Right lobe of liver (tissue), 6 donors: ENCODE data around the gene CPLX1. TPM values are rescaled to one million over a fixed set of nuclear protein-coding genes. Genes with fewer than 3 reads are reported as not detected.

Experiments used
- ATAC-seq, 4 donors: fragments of 200-7000 bp; cut with Tn5 transposase; one replicate each; pipeline ENCODE4 v1.9.1; 2020; ENCODE audit warnings: mild to moderate bottlenecking in 4 of 4, moderate library complexity in 4 of 4
- DNase-seq, 3 donors: peaks; one replicate each; pipeline ENCODE4 v3.0.0-alpha.2; 2020
- H3K27ac ChIP-seq, 3 donors: fragments of 200-600 bp; one replicate each; pipeline ENCODE4 v1.8.0; 2022
- H3K27me3 ChIP-seq, 2 donors: fragments of 200-600 bp; one replicate each; pipeline ENCODE4 v1.8.0; 2022
- H3K36me3 ChIP-seq, 4 donors: fragments of 200-600 bp; sonication (generic) in 1 of 4; one replicate each; pipeline versions ENCODE4 v1.5.1 to v1.8.0; 2017 to 2022; ENCODE audit warnings: control low read depth in 1 of 4
- H3K4me1 ChIP-seq, 4 donors: fragments of 200-600 bp; sonication (generic) in 1 of 4; one replicate each; pipeline versions ENCODE4 v1.5.1 to v1.8.0; 2017 to 2022; ENCODE audit warnings: control low read depth in 1 of 4
- H3K4me3 ChIP-seq, 3 donors: fragments of 200-600 bp; one replicate each; pipeline ENCODE4 v1.8.0; 2022
- H3K9me3 ChIP-seq, 4 donors: fragments of 200-600 bp; sonication (generic) in 1 of 4; one replicate each; pipeline versions ENCODE4 v1.5.1 to v1.8.0; 2017 to 2022; ENCODE audit warnings: control low read depth in 1 of 4
- POLR2A ChIP-seq: fragments of 450-650 bp; IDR thresholded peaks from one replicate; pipeline ENCODE4 v1.6.1; 2017; ENCODE audit warnings: antibody characterized with exemption, mild to moderate bottlenecking
- WGBS: methylation state at CpG from one replicate; pipeline ENCODE4 v1.1.6; 2018; ENCODE audit warnings: low coverage, low lambda C conversion rate; ENCODE audit not compliant: insufficient coverage; ENCODE audit errors: missing lambda C conversion rate; 5-methylcytosine and 5-hydroxymethylcytosine counted together
- intact Hi-C, 2 donors: fragments of 100-400 bp; cut with DNase I; formaldehyde crosslinking; loops; one replicate each; pipeline versions ENCODE4 v1.11.2 to v1.14.1; 2022
- total RNA-seq, 6 experiments: library from RNA; depleted of rRNA in 2 of 6; stranded (reverse); fragments of >200 nt in 2 of 6; fragmentation: NEBNext Ultra II Directional in 3 of 6; extraction: Animal tissue kit (Norgen Biotek cat#: 25700) in 3 of 6; gene quantifications; one replicate each; pipeline versions ENCODE4 v1.1.0 to v1.2.4, GENCODE V29; 2016 to 2023
- TF ChIP-seq, protein P1 (sequence below), 4 donors: fragments of 200-600 bp in 3 of 4; fragments of 450-650 bp in 1 of 4; IDR thresholded peaks; one replicate each; pipeline versions ENCODE4 v1.5.1 to v1.8.0; 2016 to 2022; ENCODE audit warnings: antibody characterized with exemption in 4 of 4, mild to moderate bottlenecking in 2 of 4
- donor health status: DM: no; HTN: yes; CAD: no.
- donor health status: DM: no; HTN: no; CAD: no.
- donor health status: DM: no; HTN: no; CAD: no.
- donor health status: DM: no; HTN: yes; CAD: no.
- donor health status: DM: no; HTN: yes; CAD: no.

CPLX1 gene
- total RNA-seq, 6 experiments from 2014 or later, result 0.86 to 3.7 (median 2.4) TPM

DNA sequence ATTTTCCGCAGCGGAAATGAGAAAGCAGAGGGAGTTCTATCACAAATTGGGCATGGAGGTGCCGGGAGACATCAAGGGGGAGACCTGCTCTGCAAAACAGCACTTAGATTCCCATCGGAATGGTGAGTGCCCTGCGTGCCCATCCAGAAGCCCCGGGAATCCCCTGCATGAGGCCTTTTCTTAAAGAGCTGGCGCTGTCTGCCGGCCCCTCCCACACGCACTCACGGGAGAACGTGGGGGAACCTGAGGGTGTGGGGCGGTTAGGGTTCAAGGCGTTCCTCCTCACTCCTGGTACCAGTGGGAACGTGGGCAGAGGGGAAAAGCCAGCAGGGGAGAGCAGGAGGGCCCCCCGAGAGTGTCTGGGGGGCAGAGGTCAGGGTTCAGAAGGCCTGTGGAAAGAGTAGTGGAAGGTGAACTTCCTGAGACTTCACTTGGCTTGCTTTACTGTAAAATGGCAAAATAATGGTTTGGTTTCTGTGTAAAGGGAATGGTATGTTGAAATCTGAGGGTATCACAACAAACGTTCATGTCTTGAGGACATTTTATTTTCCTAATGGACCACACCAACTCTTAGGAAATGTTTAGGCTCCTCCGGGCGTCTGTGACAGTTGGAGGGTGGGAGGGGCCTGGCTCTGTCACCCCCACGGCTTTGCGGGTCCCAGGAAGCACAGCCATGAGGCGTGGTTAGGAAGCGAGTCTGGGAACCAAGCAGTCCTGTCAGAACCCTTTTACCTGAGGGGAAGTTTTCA, 82.3 kb downstream of the CPLX1 start:
- intact Hi-C loops, result no loop called here
- Histone ChIP-seq H3K4me3 (no peak overlapping the region), H3K27me3 (no peaks in the 10 kb centered on the region), H3K9me3 (no peaks in the 10 kb centered on the region), H3K4me1 (no peaks in the 10 kb centered on the region), H3K27ac (no peak overlapping the region), H3K36me3 (peaks cover 0 to 13% (median 3%) of the 10 kb centered on the region in 4 donors)
- no peak for TF ChIP-seq POLR2A
- TF ChIP-seq, protein P1, sequence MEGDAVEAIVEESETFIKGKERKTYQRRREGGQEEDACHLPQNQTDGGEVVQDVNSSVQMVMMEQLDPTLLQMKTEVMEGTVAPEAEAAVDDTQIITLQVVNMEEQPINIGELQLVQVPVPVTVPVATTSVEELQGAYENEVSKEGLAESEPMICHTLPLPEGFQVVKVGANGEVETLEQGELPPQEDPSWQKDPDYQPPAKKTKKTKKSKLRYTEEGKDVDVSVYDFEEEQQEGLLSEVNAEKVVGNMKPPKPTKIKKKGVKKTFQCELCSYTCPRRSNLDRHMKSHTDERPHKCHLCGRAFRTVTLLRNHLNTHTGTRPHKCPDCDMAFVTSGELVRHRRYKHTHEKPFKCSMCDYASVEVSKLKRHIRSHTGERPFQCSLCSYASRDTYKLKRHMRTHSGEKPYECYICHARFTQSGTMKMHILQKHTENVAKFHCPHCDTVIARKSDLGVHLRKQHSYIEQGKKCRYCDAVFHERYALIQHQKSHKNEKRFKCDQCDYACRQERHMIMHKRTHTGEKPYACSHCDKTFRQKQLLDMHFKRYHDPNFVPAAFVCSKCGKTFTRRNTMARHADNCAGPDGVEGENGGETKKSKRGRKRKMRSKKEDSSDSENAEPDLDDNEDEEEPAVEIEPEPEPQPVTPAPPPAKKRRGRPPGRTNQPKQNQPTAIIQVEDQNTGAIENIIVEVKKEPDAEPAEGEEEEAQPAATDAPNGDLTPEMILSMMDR (IDR thresholded peaks at IDR 0.05), result no peak
- ATAC-seq (no peak), DNase-seq (no peak)
- 76% methylated on average over 16 of the region's 22 CpGs for WGBS

DNA sequence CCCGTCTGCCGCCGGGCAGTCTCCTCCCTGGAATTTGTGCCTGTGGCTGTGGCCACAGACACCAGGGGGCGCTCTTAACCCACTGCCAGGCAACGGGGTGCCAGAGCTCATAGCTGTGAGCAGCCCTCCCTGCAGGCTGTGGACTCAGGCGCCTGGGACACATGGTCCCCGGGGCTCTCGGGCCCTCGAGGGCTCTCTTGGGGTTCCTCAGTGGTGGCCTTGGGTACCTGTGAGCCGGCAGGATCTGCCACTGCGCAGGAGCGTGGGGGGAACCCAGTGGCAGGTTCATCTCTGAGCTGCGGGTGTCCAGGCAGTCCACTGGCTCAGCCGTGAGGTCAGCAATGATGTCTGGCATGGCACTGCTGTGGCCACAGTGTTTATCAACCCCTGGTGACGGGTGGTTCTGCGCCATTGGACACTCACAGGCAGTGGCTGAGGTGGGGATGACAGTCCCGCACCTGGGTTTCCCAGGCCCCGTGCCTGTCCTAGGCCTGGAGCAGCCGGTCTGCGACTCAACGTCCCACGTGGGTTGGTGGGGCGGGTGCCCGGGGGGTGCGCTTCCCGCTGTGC, 83.1 kb downstream of the CPLX1 start:
- TF ChIP-seq POLR2A, result no peak
- TF ChIP-seq, protein P1 (IDR thresholded peaks at IDR 0.05), result peak; percentile 74 to 97 (median 92)
- 79% methylated on average over 4 of the region's 26 CpGs for WGBS
- intact Hi-C loops, result no loop called here
- no peak overlapping the region for H3K4me3 ChIP-seq
- H3K4me1 ChIP-seq, result no peaks in the 10 kb centered on the region
- peak; percentile 89 to 98 (median 94) for ATAC-seq
- peak; percentile 73 to 77 (median 76) for DNase-seq
- H3K36me3 ChIP-seq, result peaks cover 0 to 13% (median 6%) of the 10 kb centered on the region in 4 donors
- H3K27ac ChIP-seq, result no peak overlapping the region
- H3K9me3 ChIP-seq, result no peaks in the 10 kb centered on the region
- H3K27me3 ChIP-seq, result no peaks in the 10 kb centered on the region

DNA sequence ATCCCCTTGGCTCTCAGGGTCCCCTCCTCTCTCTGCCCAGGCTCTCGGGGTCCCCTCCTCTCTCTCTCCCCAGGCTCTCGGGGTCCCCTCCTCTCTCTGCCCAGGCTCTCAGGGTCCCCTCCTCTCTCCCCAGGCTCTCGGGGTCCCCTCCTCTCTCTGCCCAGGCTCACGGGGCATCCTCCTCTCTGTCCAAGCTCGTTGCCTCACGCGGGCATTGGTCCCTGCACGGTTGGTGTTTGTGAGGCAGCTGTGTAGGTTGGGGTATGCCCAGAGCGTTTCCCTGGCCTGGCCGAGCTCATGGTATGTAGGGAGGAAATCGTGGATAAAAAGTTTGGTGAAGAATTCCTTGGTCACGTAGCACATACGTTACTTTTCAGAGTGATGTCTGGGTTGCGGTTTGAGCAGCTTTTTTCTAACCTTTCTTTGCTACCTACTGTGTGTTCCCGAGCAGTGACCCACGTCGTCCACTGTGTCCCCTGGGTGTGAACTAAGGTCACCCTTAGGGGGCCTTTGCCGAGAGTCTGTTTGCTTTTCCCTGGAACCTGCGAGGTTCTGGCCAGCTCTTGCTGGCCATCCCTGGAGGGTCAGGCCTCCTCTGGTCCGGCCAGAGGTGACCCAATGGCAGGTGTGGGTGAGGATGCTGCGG, 83.7 kb downstream of the CPLX1 start:
- WGBS, result 56% methylated on average over 9 of the region's 21 CpGs
- DNase-seq, result no peak
- ATAC-seq, result peak in 2 of 4 donors; percentile 3 to 7
- H3K9me3 ChIP-seq, result no peaks in the 10 kb centered on the region
- H3K4me1 ChIP-seq, result no peaks in the 10 kb centered on the region
- TF ChIP-seq, protein P1 (IDR thresholded peaks at IDR 0.05), result no peak
- no peak for TF ChIP-seq POLR2A
- H3K36me3 ChIP-seq, result peaks cover 0 to 17% (median 8%) of the 10 kb centered on the region in 4 donors
- intact Hi-C loops, result no loop called here
- H3K27ac ChIP-seq, result no peak overlapping the region
- H3K4me3 ChIP-seq, result no peak overlapping the region
- no peaks in the 10 kb centered on the region for H3K27me3 ChIP-seq

DNA sequence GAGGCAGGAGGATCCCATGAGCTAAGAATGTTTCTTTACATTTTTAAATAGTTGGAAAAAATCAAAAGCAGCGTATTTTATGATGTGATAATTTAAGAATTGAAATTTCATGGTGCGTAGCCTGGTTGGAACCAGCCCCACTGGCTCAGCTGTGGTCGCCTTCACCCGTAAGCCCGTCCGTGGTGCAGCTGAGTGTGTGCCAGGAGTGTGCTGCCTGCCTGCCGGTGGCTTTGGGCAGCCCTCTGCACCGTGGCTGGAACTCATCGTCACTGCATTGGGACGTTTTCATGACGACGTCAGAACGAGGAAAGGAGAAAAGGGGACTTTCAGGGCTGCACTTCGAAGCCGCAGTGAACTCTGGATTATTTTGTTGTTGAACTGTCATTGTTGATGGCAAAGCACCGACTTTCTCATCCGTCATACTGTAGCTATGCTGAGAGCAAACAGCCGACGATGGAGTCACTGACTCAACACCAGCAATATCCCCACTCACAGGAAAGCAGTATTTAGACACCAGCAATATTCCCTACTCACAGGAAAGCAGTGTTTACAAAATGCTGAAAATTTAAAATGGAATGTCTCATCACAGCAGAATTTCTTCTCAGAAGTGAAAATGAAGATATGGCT, 85.2 kb downstream of the CPLX1 start:
- ATAC-seq, result no peak
- no peak for DNase-seq
- no peaks in the 10 kb centered on the region for H3K9me3 ChIP-seq
- 76% methylated on average over 12 of the region's 19 CpGs for WGBS
- H3K27me3 ChIP-seq, result no peaks in the 10 kb centered on the region
- H3K4me3 ChIP-seq, result no peak overlapping the region
- peaks cover 0 to 20% (median 8%) of the 10 kb centered on the region in 4 donors for H3K36me3 ChIP-seq
- intact Hi-C loops, result no loop called here
- H3K4me1 ChIP-seq, result no peaks in the 10 kb centered on the region
- H3K27ac ChIP-seq, result no peak overlapping the region
- TF ChIP-seq POLR2A, result no peak
- TF ChIP-seq, protein P1 (IDR thresholded peaks at IDR 0.05), result no peak
